Tibial nerve (tissue), 4 donors: ENCODE data around the gene DDX1.

Experiments used
- CTCF ChIP-seq, 5 experiments: fragments of 200-600 bp in 3 of 5; fragments of 450-650 bp in 2 of 5; sonication (generic) in 3 of 5; IDR thresholded peaks; one replicate each; pipeline ENCODE4 v1.5.1; 2016 to 2019; ENCODE audit warnings: antibody characterized with exemption in 5 of 5, mild to moderate bottlenecking in 3 of 5, moderate library complexity in 2 of 5
- EP300 ChIP-seq, 2 donors: sonication (generic); formaldehyde crosslinking; IDR thresholded peaks; one replicate each; pipeline ENCODE4 v1.6.1; 2017; ENCODE audit warnings: antibody characterized with exemption in 2 of 2, mild to moderate bottlenecking in 1 of 2
- POLR2A ChIP-seq, 2 donors: fragments of 450-650 bp; IDR thresholded peaks; one replicate each; pipeline ENCODE4 v1.6.1; 2017; ENCODE audit warnings: antibody characterized with exemption in 2 of 2, mild to moderate bottlenecking in 2 of 2, moderate library complexity in 2 of 2

- TF ChIP-seq POLR2A (IDR thresholded peaks at IDR 0.05) = no peak
- no peak for TF ChIP-seq CTCF (IDR thresholded peaks at IDR 0.05)
- TF ChIP-seq EP300 (IDR thresholded peaks at IDR 0.05) = no peak
Measured at GRCh38 chr2:15640261-15640711, 48.6 kb downstream of the DDX1 start.
